HG02852 (cell line): ENCODE results near the gene FXYD3.
"Not testable (repeated sequence)": the region's sequence is repeated elsewhere in the genome, so short reads cannot be mapped to it uniquely, and the experiment has no call there.

Source experiments
- ATAC-seq: cut with Tn5 transposase; IDR thresholded peaks from one replicate; pipeline ENCODE4 v1.9.1; 2021; ENCODE audit warnings: mild to moderate bottlenecking, moderate library complexity; ENCODE audit not compliant: unreplicated experiment

The FXYD3 gene

GRCh38 chr19:35123573-35123972, 8.0 kb downstream of the FXYD3 start:
- no peak for ATAC-seq

GRCh38 chr19:35124098-35125060, 8.8 kb downstream of the FXYD3 start:
- ATAC-seq: no peak

GRCh38 chr19:35125270-35125717, 9.7 kb downstream of the FXYD3 start:
- no peak for ATAC-seq

GRCh38 chr19:35125749-35126623, 10.4 kb downstream of the FXYD3 start:
- no peak for ATAC-seq

- no peak for ATAC-seq
Measured at GRCh38 chr19:35126624-35126959, 11.0 kb downstream of the FXYD3 start.

- ATAC-seq: no peak
Measured at GRCh38 chr19:35127871-35128270, 12.2 kb downstream of the FXYD3 start.

- no peak for ATAC-seq
Measured at GRCh38 chr19:35128398-35129057, 12.9 kb downstream of the FXYD3 start.

GRCh38 chr19:35129724-35130274, 14.2 kb downstream of the FXYD3 start:
- not testable (repeated sequence) for ATAC-seq

- no peak for ATAC-seq
Measured at GRCh38 chr19:35130761-35131720, 15.4 kb downstream of the FXYD3 start.

- no peak for ATAC-seq
Measured at GRCh38 chr19:35132254-35132653, 16.6 kb downstream of the FXYD3 start.

- ATAC-seq: no peak
Measured at GRCh38 chr19:35133826-35134225, 18.2 kb downstream of the FXYD3 start.

- no peak for ATAC-seq
Measured at GRCh38 chr19:35134601-35135242, 19.1 kb downstream of the FXYD3 start, which contains the start of gene LGI4. TSS of gene LGI4 (minus strand) at chr19:35135059. CDS start at chr19:35134680, 379 bp downstream.

- ATAC-seq: no peak
Measured at GRCh38 chr19:35135389-35135909, 19.8 kb downstream of the FXYD3 start.

- ATAC-seq: no peak
Measured at GRCh38 chr19:35136231-35136630, 20.6 kb downstream of the FXYD3 start.

GRCh38 chr19:35136977-35137702, 21.5 kb downstream of the FXYD3 start:
- no peak for ATAC-seq

GRCh38 chr19:35138305-35138892, 22.8 kb downstream of the FXYD3 start, which contains the start of gene FXYD1:
TSS of gene FXYD1 (plus strand) at chr19:35138824. CDS start at chr19:35140080, 1,256 bp downstream.
- no peak for ATAC-seq

- ATAC-seq: no peak
Measured at GRCh38 chr19:35140207-35140961, 24.8 kb downstream of the FXYD3 start.
